Lower leg skin (tissue), 4 donors: ENCODE results near the gene KCNK4. TPM values are rescaled to one million over a fixed set of nuclear protein-coding genes. Genes with fewer than 3 reads are reported as not detected.

Experiments used
- DNase-seq, 2 donors: peaks; one replicate each; pipeline ENCODE4 v3.0.0-alpha.2; 2019; ENCODE audit warnings: low spot score in 2 of 2
- H3K4me3 ChIP-seq: fragments of 200-600 bp; sonication (generic); 2 replicates; pipeline ENCODE4 v1.5.1; 2017; ENCODE audit warnings: mild to moderate bottlenecking, low read depth; ENCODE audit not compliant: poor library complexity, severe bottlenecking
- CTCF ChIP-seq, 3 donors: fragments of 450-650 bp; IDR thresholded peaks; one replicate each; pipeline ENCODE4 v1.5.1; 2016; ENCODE audit warnings: antibody characterized with exemption in 3 of 3, mild to moderate bottlenecking in 3 of 3, moderate library complexity in 2 of 3
- POLR2A ChIP-seq, 2 donors: fragments of 450-650 bp; IDR thresholded peaks; one replicate each; pipeline ENCODE4 v1.6.1; 2016 to 2017; ENCODE audit warnings: antibody characterized with exemption in 2 of 2, mild to moderate bottlenecking in 1 of 2, moderate library complexity in 1 of 2
- WGBS, 2 donors: methylation state at CpG; one replicate each; pipeline ENCODE4 v1.1.5; 2018; 5-methylcytosine and 5-hydroxymethylcytosine counted together
- intact Hi-C: fragments of 100-400 bp; cut with DNase I; formaldehyde crosslinking; loops from one replicate; pipeline ENCODE4 v1.15.0; 2023; ENCODE audit warnings: low total_unique reads
- total RNA-seq, 4 donors: library from RNA; depleted of rRNA; stranded (reverse); fragments of >200 nt; gene quantifications; one replicate each; pipeline ENCODE4 v1.1.0, GENCODE V29; 2016

Gene KCNK4
- total RNA-seq, 4 donors from 2014 or later: not detected

GRCh38 chr11:64260147-64260708 lies 30.9 kb upstream of the KCNK4 start:
- TF ChIP-seq CTCF (IDR thresholded peaks at IDR 0.05) (no peak), POLR2A (IDR thresholded peaks at IDR 0.05) (no peak)
- DNase-seq: no peak
- WGBS, 2 donors: 94 to 95% methylated on average over 6 of the region's 6 CpGs
- H3K4me3 ChIP-seq: no peak overlapping the region
- intact Hi-C loops: no loop called here

GRCh38 chr11:64261556-64262080 lies 29.5 kb upstream of the KCNK4 start:
- no peak overlapping the region for H3K4me3 ChIP-seq
- intact Hi-C loops: no loop called here
- WGBS, 2 donors: 93 to 94% methylated on average over 10 to 18 of the region's 18 CpGs
- no peak for DNase-seq
- TF ChIP-seq CTCF (IDR thresholded peaks at IDR 0.05) (no peak), POLR2A (IDR thresholded peaks at IDR 0.05) (no peak)

- intact Hi-C loops: no loop called here
- no peak overlapping the region for H3K4me3 ChIP-seq
- DNase-seq: no peak
- whole genome bisulfite sequencing, 2 donors: 91 to 95% methylated on average over 34 to 42 of the region's 42 CpGs
- TF ChIP-seq POLR2A (IDR thresholded peaks at IDR 0.05) (no peak), CTCF (IDR thresholded peaks at IDR 0.05) (no peak)
Measured at GRCh38 chr11:64262271-64263002, 28.7 kb upstream of the KCNK4 start.

- intact Hi-C loops: no loop called here
- TF ChIP-seq CTCF (IDR thresholded peaks at IDR 0.05) (no peak), POLR2A (IDR thresholded peaks at IDR 0.05) (no peak)
- H3K4me3 ChIP-seq: no peak overlapping the region
- no peak for DNase-seq
- 77 to 84% methylated on average over 19 to 29 of the region's 29 CpGs for WGBS, 2 donors
Measured at GRCh38 chr11:64263021-64263946, 27.8 kb upstream of the KCNK4 start.

- TF ChIP-seq CTCF (IDR thresholded peaks at IDR 0.05) (no peak), POLR2A (IDR thresholded peaks at IDR 0.05) (no peak)
- H3K4me3 ChIP-seq: no peak overlapping the region
- WGBS, 2 donors: 91 to 95% methylated on average over 4 to 8 of the region's 8 CpGs
- DNase-seq: no peak
- intact Hi-C loops: no loop called here
Measured at GRCh38 chr11:64263947-64264317, 27.2 kb upstream of the KCNK4 start.
